Measurements from ENCODE around the gene MR1. TPM values are rescaled to one million over a fixed set of nuclear protein-coding genes. Genes with fewer than 3 reads are reported as not detected.

MR1 gene
- total RNA-seq (10 to 100 TPM in 6 of 7 donors, 1 to 10 TPM in 1; 7.4 to 21.5 (median 15.5) TPM), polyA plus RNA-seq (10 to 100 TPM in 1 of 2 donors, 1 to 10 TPM in 1; 6.9 to 53.6 TPM)
- long read RNA-seq, donor 1, full-length matches to known transcripts: 13 of 19 reads
- long read RNA-seq, donor 1, partial matches to known transcripts: 3 of 19 reads
- long read RNA-seq, donor 1, other reads (novel, unspliced or antisense): 3 of 19 reads
- long read RNA-seq, donor 2: 0 reads
- long read RNA-seq, donor 3, full-length matches to known transcripts: 10 of 20 reads
- long read RNA-seq, donor 3, partial matches to known transcripts: 0 of 20 reads
- long read RNA-seq, donor 3, other reads (novel, unspliced or antisense): 10 of 20 reads

- Histone ChIP-seq H3K4me1 (ENCODE audit: insufficient read depth) (peaks cover 11% of the 10 kb centered on the region), H3K9me3 (no peaks in the 10 kb centered on the region), H3K4me3 (peak within 1 kb of the TSS; percentile 46), H3K27me3 (no peaks in the 10 kb centered on the region), H3K36me3 (no peaks in the 10 kb centered on the region), H3K27ac (peak within 1 kb of the TSS; percentile 26 to 85)
- peak in 2 of 5 donors; percentile 27 to 46 for DNase-seq
- intact Hi-C loops (cut with DNase I): loop anchor here in 2 of 4 donors (5.0 to 10.0 kb wide), 2 partner anchors 53 to 111 kb away; partner anchors contain the start of gene IER5 (in 1 of the 2)
- TF ChIP-seq POLR2A (IDR thresholded peaks at IDR 0.05) (peak; percentile 54), EP300 (IDR thresholded peaks at IDR 0.05) (no peak), CTCF (IDR thresholded peaks at IDR 0.05) (peak in 1 of 3 donors; percentile 13)
- 1% methylated on average over 9 of the region's 9 CpGs for WGBS, 3 donors
Observed at GRCh38 chr1:181033799-181034451, at the start of gene MR1. MR1 (plus strand) TSS chr1:181033983; CDS start chr1:181034008, 25 bp downstream.

GRCh38 chr1:180988253-180988752 lies 45.5 kb upstream of the MR1 start:
- no peak for DNase-seq
- intact Hi-C loops (cut with DNase I): no loop called here
- no peaks in the 10 kb centered on the region for H3K36me3 ChIP-seq

GRCh38 chr1:180994262-180994661 lies 39.5 kb upstream of the MR1 start:
- no peak overlapping the region for H3K4me3 ChIP-seq
- no peaks in the 10 kb centered on the region for H3K9me3 ChIP-seq
- peaks cover 7% of the 10 kb centered on the region for H3K4me1 ChIP-seq (ENCODE audit: insufficient read depth)
- H3K27me3 ChIP-seq: no peaks in the 10 kb centered on the region
- 79 to 84% (median 83%) methylated on average over 3 of the region's 3 CpGs for WGBS, 3 donors
- no peak for DNase-seq
- no peaks in the 10 kb centered on the region for H3K36me3 ChIP-seq
- no peak overlapping the region for H3K27ac ChIP-seq
- TF ChIP-seq CTCF (IDR thresholded peaks at IDR 0.05) (no peak), EP300 (IDR thresholded peaks at IDR 0.05) (no peak), POLR2A (IDR thresholded peaks at IDR 0.05) (no peak)
- intact Hi-C loops (cut with DNase I): no loop called here

More at GRCh38 chr1:180988253-180988752, 45.5 kb upstream of the MR1 start:
- Histone ChIP-seq H3K9me3 (no peaks in the 10 kb centered on the region), H3K27ac (no peak overlapping the region), H3K4me3 (no peak overlapping the region), H3K4me1 (ENCODE audit: insufficient read depth) (no peaks in the 10 kb centered on the region), H3K27me3 (no peaks in the 10 kb centered on the region)
- TF ChIP-seq CTCF (IDR thresholded peaks at IDR 0.05) (no peak), POLR2A (IDR thresholded peaks at IDR 0.05) (no peak), EP300 (IDR thresholded peaks at IDR 0.05) (no peak)
- WGBS, 3 donors: 51 to 73% (median 65%) methylated on average over 8 of the region's 8 CpGs

GRCh38 chr1:180997843-180998504 lies 35.8 kb upstream of the MR1 start:
- no peak overlapping the region for H3K27ac ChIP-seq

More at GRCh38 chr1:180997843-180998504, 35.8 kb upstream of the MR1 start:
- intact Hi-C loops (cut with DNase I): loop anchor here in 1 of 4 donors (2.0 kb wide), 1 partner anchor 61 kb away; no protein-coding TSS in a partner anchor
- H3K27me3 ChIP-seq: no peaks in the 10 kb centered on the region
- H3K4me3 ChIP-seq: no peak overlapping the region
- 47 to 53% (median 51%) methylated on average over 4 of the region's 4 CpGs for WGBS, 3 donors
- peaks cover 10% of the 10 kb centered on the region for H3K4me1 ChIP-seq (ENCODE audit: insufficient read depth)
- H3K36me3 ChIP-seq: no peaks in the 10 kb centered on the region
- no peak for DNase-seq
- TF ChIP-seq EP300 (IDR thresholded peaks at IDR 0.05) (no peak), POLR2A (IDR thresholded peaks at IDR 0.05) (no peak), CTCF (IDR thresholded peaks at IDR 0.05) (no peak)
- H3K9me3 ChIP-seq: no peaks in the 10 kb centered on the region
